H1 (cell line): Measurements from ENCODE around the gene ACVRL1. TPM values are rescaled to one million over a fixed set of nuclear protein-coding genes. Genes with fewer than 3 reads are reported as not detected.

Experiments
- CTCF ChIA-PET: fragments of 300-600 bp; sonication (Branson Sonifier 250); formaldehyde crosslinking; loops from one replicate; lab custom pipeline; 2021; ENCODE audit not compliant: partially characterized antibody; lab: Charles Lee
- POLR2A ChIA-PET: fragments of 300-600 bp; sonication (Branson Sonifier 250); formaldehyde crosslinking; loops from one replicate; lab custom pipeline; 2021; ENCODE audit warnings: inconsistent platforms; ENCODE audit not compliant: partially characterized antibody; lab: Charles Lee
- DNase-seq, 2 experiments: peaks; one replicate each; pipeline versions ENCODE4 v3.0.0 to v3.0.0-alpha.2; 2010 to 2022; ENCODE audit warnings: low spot score in 2 of 2, low read depth in 1 of 2, mixed read lengths in 1 of 2
- FAIRE-seq: peaks from 2 replicates; lab custom pipeline; 2011; peaks lifted over from hg19 to GRCh38; lab: Jason Lieb, UNC
- H2AFZ ChIP-seq: 2 replicates; pipeline ENCODE4 v1.8.1; 2012; ENCODE audit warnings: low read length, inconsistent platforms
- H2AK5ac ChIP-seq: 2 replicates; pipeline ENCODE4 v1.6.1; 2013; ENCODE audit warnings: low read depth, low read length
- H2BK120ac ChIP-seq: replicated peaks from 2 replicates; pipeline ENCODE3; 2013; ENCODE audit warnings: low read depth, low read length, inconsistent platforms
- H2BK12ac ChIP-seq: 2 replicates; pipeline ENCODE4 v1.6.1; 2013; ENCODE audit warnings: low read depth, low read length
- H2BK15ac ChIP-seq: 2 replicates; pipeline ENCODE4 v1.6.1; 2013; ENCODE audit warnings: low read length
- H2BK20ac ChIP-seq: 2 replicates; pipeline ENCODE4 v1.6.1; 2013; ENCODE audit warnings: low read length
- H2BK5ac ChIP-seq: 2 replicates; pipeline ENCODE4 v1.6.1; 2013; ENCODE audit warnings: low read depth, low read length
- H3K14ac ChIP-seq: 2 replicates; pipeline ENCODE4 v1.6.1; 2013; ENCODE audit warnings: inconsistent platforms; ENCODE audit not compliant: insufficient read length
- H3K18ac ChIP-seq: 2 replicates; pipeline ENCODE4 v1.6.1; 2013; ENCODE audit warnings: low read length; ENCODE audit errors: extremely low read depth
- H3K23ac ChIP-seq: 2 replicates; pipeline ENCODE4 v1.6.1; 2013; ENCODE audit warnings: inconsistent platforms; ENCODE audit not compliant: insufficient read length
- H3K23me2 ChIP-seq: 2 replicates; pipeline ENCODE4 v1.6.1; 2013; ENCODE audit warnings: low read depth, low read length
- H3K27ac ChIP-seq: 2 replicates; pipeline ENCODE4 v1.6.1; 2011; ENCODE audit warnings: low read depth, low read length, inconsistent platforms
- H3K27me3 ChIP-seq, 4 experiments: replicated peaks in 1 of 4; 1 replicate in 1 of 4; 2 replicates in 3 of 4; pipeline versions ENCODE4 v1.6.1 to v1.8.1; 2011 to 2013; ENCODE audit warnings: low read length in 3 of 4, mild to moderate bottlenecking in 3 of 4, inconsistent platforms in 2 of 4, mixed read lengths in 2 of 4, moderate library complexity in 1 of 4; ENCODE audit not compliant: control insufficient read depth in 3 of 4, insufficient read depth in 3 of 4; ENCODE audit errors: extremely low read depth in 1 of 4
- H3K36me3 ChIP-seq, 4 experiments: 2 replicates each; pipeline versions ENCODE4 v1.6.1 to v1.8.1; 2011 to 2013; ENCODE audit warnings: mild to moderate bottlenecking in 4 of 4, low read length in 3 of 4, moderate library complexity in 2 of 4, control low read depth in 1 of 4, inconsistent platforms in 1 of 4; ENCODE audit not compliant: insufficient read depth in 4 of 4, control insufficient read depth in 2 of 4
- H3K4ac ChIP-seq: replicated peaks from 2 replicates; pipeline ENCODE3; 2013; ENCODE audit warnings: low read length, low read depth, mixed read lengths, inconsistent platforms; ENCODE audit not compliant: insufficient read length
- H3K4me1 ChIP-seq, 4 experiments: replicated peaks in 1 of 4; 1 replicate in 1 of 4; 2 replicates in 3 of 4; pipeline versions ENCODE4 v1.6.1 to v1.8.1; 2011 to 2013; ENCODE audit warnings: low read length in 3 of 4, inconsistent platforms in 2 of 4, mixed read lengths in 1 of 4; ENCODE audit not compliant: insufficient read depth in 4 of 4, control insufficient read depth in 3 of 4
- H3K4me2 ChIP-seq, 2 experiments: 2 replicates each; pipeline versions ENCODE4 v1.6.1 to v1.8.1; 2011 to 2013; ENCODE audit warnings: low read depth in 2 of 2, low read length in 2 of 2, control low read depth in 1 of 2, inconsistent platforms in 1 of 2, mild to moderate bottlenecking in 1 of 2; ENCODE audit not compliant: insufficient read depth in 1 of 2
- H3K4me3 ChIP-seq, 4 experiments: fragments of 200-600, 300-600 bp in 1 of 4; sonication (generic), shearing (Covaris generic), sonication (Bioruptor Twin) in 1 of 4; 2 replicates each; pipeline versions ENCODE4 v1.5.1 to v1.8.1; 2011 to 2016; ENCODE audit warnings: low read length in 4 of 4, low read depth in 3 of 4, control low read depth in 2 of 4, inconsistent platforms in 2 of 4, mild to moderate bottlenecking in 2 of 4, mixed read lengths in 1 of 4, moderate library complexity in 1 of 4; ENCODE audit not compliant: insufficient read depth in 2 of 4; ENCODE audit errors: extremely low read depth in 1 of 4
- H3K56ac ChIP-seq: replicated peaks from 2 replicates; pipeline ENCODE3; 2013; ENCODE audit warnings: low read depth, mild to moderate bottlenecking, mixed read lengths, low read length, inconsistent platforms; ENCODE audit not compliant: insufficient read length
- H3K79me1 ChIP-seq: 2 replicates; pipeline ENCODE4 v1.6.1; 2013; ENCODE audit warnings: low read depth, low read length, control low read depth
- H3K79me2 ChIP-seq, 2 experiments: 2 replicates each; pipeline versions ENCODE4 v1.6.1 to v1.8.1; 2012 to 2013; ENCODE audit warnings: low read length in 2 of 2, mild to moderate bottlenecking in 2 of 2, inconsistent platforms in 1 of 2; ENCODE audit not compliant: insufficient read depth in 2 of 2, control insufficient read depth in 1 of 2
- H3K9ac ChIP-seq, 4 experiments: replicated peaks in 1 of 4; 1 replicate in 1 of 4; 2 replicates in 3 of 4; pipeline versions ENCODE4 v1.6.1 to v1.8.1; 2011 to 2013; ENCODE audit warnings: low read depth in 3 of 4, low read length in 3 of 4, control low read depth in 2 of 4, mild to moderate bottlenecking in 2 of 4, moderate library complexity in 2 of 4, inconsistent platforms in 1 of 4; ENCODE audit errors: extremely low read depth in 1 of 4
- H3K9me3 ChIP-seq, 2 experiments: 2 replicates each; pipeline versions ENCODE4 v1.6.1 to v1.8.1; 2012 to 2013; ENCODE audit warnings: mild to moderate bottlenecking in 2 of 2, moderate library complexity in 2 of 2, control low read depth in 1 of 2, inconsistent platforms in 1 of 2, low read depth in 1 of 2, low read length in 1 of 2, mixed read lengths in 1 of 2; ENCODE audit not compliant: insufficient read depth in 2 of 2
- H4K20me1 ChIP-seq, 2 experiments: replicated peaks in 1 of 2; 2 replicates each; pipeline versions ENCODE3 to v1.8.1; 2011 to 2013; ENCODE audit warnings: inconsistent platforms in 2 of 2, low read length in 2 of 2, mild to moderate bottlenecking in 1 of 2; ENCODE audit not compliant: insufficient read depth in 2 of 2, control insufficient read depth in 1 of 2
- H4K5ac ChIP-seq: 2 replicates; pipeline ENCODE4 v1.6.1; 2013; ENCODE audit warnings: low read length, low read depth, mixed read lengths, inconsistent platforms; ENCODE audit not compliant: insufficient read length
- H4K8ac ChIP-seq: 2 replicates; pipeline ENCODE4 v1.8.0; 2013; ENCODE audit warnings: mild to moderate bottlenecking, moderate library complexity, low read length, inconsistent platforms; ENCODE audit not compliant: insufficient read depth; ENCODE audit errors: extremely low read depth
- H4K91ac ChIP-seq: replicated peaks from 2 replicates; pipeline ENCODE3; 2013; ENCODE audit warnings: low read length, mixed read lengths, inconsistent platforms; ENCODE audit not compliant: insufficient read length
- ATF2 ChIP-seq: IDR thresholded peaks from 2 replicates; pipeline ENCODE4 v1.6.1; 2012; ENCODE audit warnings: low read length, inconsistent platforms
- BACH1 ChIP-seq: IDR thresholded peaks from 2 replicates; pipeline ENCODE4 v1.6.1; 2012; ENCODE audit warnings: low read length, improper control_type of control experiment
- BCL11A ChIP-seq, 2 experiments: IDR thresholded peaks; one replicate each; pipeline ENCODE4 v1.6.1; 2011; ENCODE audit warnings: low read depth in 2 of 2, low read length in 2 of 2, mild to moderate bottlenecking in 2 of 2
- CBX5 ChIP-seq: fragments of 300-800, 300-1000 bp; sonication (generic); IDR thresholded peaks from 2 replicates; pipeline ENCODE4 v1.7.1; 2016; ENCODE audit warnings: antibody characterized with exemption, low read length, low read depth
- CEBPB ChIP-seq: IDR thresholded peaks from 2 replicates; pipeline ENCODE4 v1.6.1; 2012; ENCODE audit warnings: low read depth, low read length
- CHD2 ChIP-seq: IDR thresholded peaks from 2 replicates; pipeline ENCODE4 v1.6.1; 2012; ENCODE audit warnings: low read length, improper control_type of control experiment
- KDM1A ChIP-seq: fragments of 200-600, 300-600 bp; sonication (generic); IDR thresholded peaks from 2 replicates; pipeline ENCODE4 v1.7.1; 2016; ENCODE audit warnings: mild to moderate bottlenecking, low read length, borderline replicate concordance
- KDM4A ChIP-seq: IDR thresholded peaks from one replicate; pipeline ENCODE4 v1.7.1; 2012; ENCODE audit warnings: low read depth, mild to moderate bottlenecking, moderate library complexity, low read length, inconsistent platforms; ENCODE audit not compliant: severe bottlenecking
- SP2 ChIP-seq: IDR thresholded peaks from 2 replicates; pipeline ENCODE4 v1.6.1; 2012; ENCODE audit warnings: mild to moderate bottlenecking, low read length, inconsistent platforms
- TCF12 ChIP-seq: IDR thresholded peaks from 2 replicates; pipeline ENCODE4 v1.6.1; 2011; ENCODE audit warnings: low read depth, mild to moderate bottlenecking, low read length
- WGBS, 2 experiments: shearing (Covaris generic) in 1 of 2; methylation state at CpG; one replicate each; pipeline versions ENCODE4 v1.1.6 to v1.1.7; 2013 to 2015; ENCODE audit warnings: low lambda C conversion rate in 2 of 2, mixed read lengths in 2 of 2, inconsistent platforms in 1 of 2, low coverage in 1 of 2, missing lambda C conversion rate in 1 of 2; ENCODE audit not compliant: insufficient replicate concordance in 2 of 2, insufficient coverage in 1 of 2, insufficient read length in 1 of 2; ENCODE audit errors: extremely low coverage in 1 of 2, missing lambda C conversion rate in 1 of 2; 5-methylcytosine and 5-hydroxymethylcytosine counted together
- polyA plus RNA-seq, 7 experiments: library from polyadenylated mRNA; depleted of rRNA in 3 of 7; stranded (reverse) in 5 of 7; unstranded in 2 of 7; fragments of >200 nt in 5 of 7; fragments of 200-250 nt in 2 of 7; gene quantifications; 1 replicate in 5 of 7; 2 replicates in 1 of 7; 4 replicates in 1 of 7; pipeline versions ENCODE4 v1.2.1 to v1.2.3, GENCODE V29; 2011 to 2013; ENCODE audit warnings: missing spikeins in 2 of 7, mixed read lengths in 2 of 7
- total RNA-seq: library from RNA; stranded (reverse); fragmentation: NEBNext Ultra II Directional; extraction: Animal tissue kit (Norgen Biotek cat#: 25700); gene quantifications from 2 replicates; pipeline ENCODE4 v1.2.1, GENCODE V29; 2021
- TF ChIP-seq, protein P1 (sequence below), 3 experiments: IDR thresholded peaks; 1 replicate in 2 of 3; 2 replicates in 1 of 3; pipeline versions ENCODE4 v1.5.1 to v1.6.1; 2011; ENCODE audit warnings: low read length in 3 of 3, mild to moderate bottlenecking in 3 of 3, inconsistent platforms in 2 of 3, low read depth in 1 of 3, moderate library complexity in 1 of 3; ENCODE audit not compliant: insufficient read depth in 1 of 3; ENCODE audit errors: control extremely low read depth in 1 of 3

ACVRL1 gene
- total and polyA plus RNA-seq, 2 of the 8 experiments (the other 6 are each of a cell fraction or from before 2014, with no cell fraction given): 0.09 to 0.35 TPM

GRCh38 chr12:51942056-51942455 is 34.8 kb downstream of the ACVRL1 start:
- peaks cover 0 to 5% of the 10 kb centered on the region in 2 experiments; a peak in 1 of 4 replicates for H3K9me3 ChIP-seq
- H3K27me3 ChIP-seq: no peaks in the 10 kb centered on the region
- no peak overlapping the region for H3K9ac ChIP-seq
- H3K23me2 ChIP-seq: 0 out of 2 replicates have a peak, but pooled peaks cover 2% of the 10 kb centered on the region
- DNase-seq: no peak
- H3K4me1 ChIP-seq: peaks cover 0 to 2% (median 0%) of the 10 kb centered on the region in 4 experiments; a peak in 3 of 7 replicates
- no peaks in the 10 kb centered on the region for H3K79me1 ChIP-seq
- POLR2A ChIA-PET: no interaction called here
- no peak for FAIRE-seq
- no peaks in the 10 kb centered on the region for H3K36me3 ChIP-seq
- H4K20me1 ChIP-seq: no peaks in the 10 kb centered on the region
- H2BK12ac ChIP-seq: no peak overlapping the region
- H3K4me2 ChIP-seq: no peak overlapping the region
- H4K91ac ChIP-seq: no peak overlapping the region
- H3K18ac ChIP-seq: no peak overlapping the region
- CTCF ChIA-PET: interaction anchor here (0.6 to 10.1 kb wide), 4 partner anchors 18 to 63 kb away, joined by 3 to 106 read pairs (median 4); no protein-coding TSS in a partner anchor
- no peak overlapping the region for H3K27ac ChIP-seq
- no peak overlapping the region for H3K23ac ChIP-seq
- H2BK120ac ChIP-seq: no peak overlapping the region
- H2BK20ac ChIP-seq: no peak overlapping the region
- no peak overlapping the region for H3K14ac ChIP-seq
- H4K5ac ChIP-seq: no peak overlapping the region
- H3K4me3 ChIP-seq: no peak overlapping the region
- H2AK5ac ChIP-seq: no peak overlapping the region
- H4K8ac ChIP-seq: no peak overlapping the region
- no peaks in the 10 kb centered on the region for H3K79me2 ChIP-seq
- no peak overlapping the region for H2BK5ac ChIP-seq
- WGBS, 2 experiments: 92% methylated on average over 7 of the region's 7 CpGs; no CpG with 5 or more reads in 1 of the 2 experiments
- no peak overlapping the region for H2AFZ ChIP-seq
- no peak overlapping the region for H3K56ac ChIP-seq
- no peak overlapping the region for H3K4ac ChIP-seq
- no peak overlapping the region for H2BK15ac ChIP-seq
- TF ChIP-seq SP2 (no peak), KDM1A (no peak), CEBPB (no peak), BCL11A (IDR thresholded peaks at IDR 0.05; ENCODE audit: low read depth in 2 of 2, low read length in 2 of 2) (no peak), TCF12 (no peak), ATF2 (no peak), KDM4A (no peak), CBX5 (no peak), CHD2 (no peak), BACH1 (no peak)
- TF ChIP-seq, protein P1, sequence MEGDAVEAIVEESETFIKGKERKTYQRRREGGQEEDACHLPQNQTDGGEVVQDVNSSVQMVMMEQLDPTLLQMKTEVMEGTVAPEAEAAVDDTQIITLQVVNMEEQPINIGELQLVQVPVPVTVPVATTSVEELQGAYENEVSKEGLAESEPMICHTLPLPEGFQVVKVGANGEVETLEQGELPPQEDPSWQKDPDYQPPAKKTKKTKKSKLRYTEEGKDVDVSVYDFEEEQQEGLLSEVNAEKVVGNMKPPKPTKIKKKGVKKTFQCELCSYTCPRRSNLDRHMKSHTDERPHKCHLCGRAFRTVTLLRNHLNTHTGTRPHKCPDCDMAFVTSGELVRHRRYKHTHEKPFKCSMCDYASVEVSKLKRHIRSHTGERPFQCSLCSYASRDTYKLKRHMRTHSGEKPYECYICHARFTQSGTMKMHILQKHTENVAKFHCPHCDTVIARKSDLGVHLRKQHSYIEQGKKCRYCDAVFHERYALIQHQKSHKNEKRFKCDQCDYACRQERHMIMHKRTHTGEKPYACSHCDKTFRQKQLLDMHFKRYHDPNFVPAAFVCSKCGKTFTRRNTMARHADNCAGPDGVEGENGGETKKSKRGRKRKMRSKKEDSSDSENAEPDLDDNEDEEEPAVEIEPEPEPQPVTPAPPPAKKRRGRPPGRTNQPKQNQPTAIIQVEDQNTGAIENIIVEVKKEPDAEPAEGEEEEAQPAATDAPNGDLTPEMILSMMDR (IDR thresholded peaks at IDR 0.05; ENCODE audit: control extremely low read depth in 1 of 3, insufficient read depth in 1 of 3, low read depth in 1 of 3, low read length in 3 of 3): no peak
